Ovary (tissue), 9 donors: ENCODE results near the gene PDE8A. TPM values are rescaled to one million over a fixed set of nuclear protein-coding genes. Genes with fewer than 3 reads are reported as not detected.
"Not testable (repeated sequence)": the region's sequence is repeated elsewhere in the genome, so short reads cannot be mapped to it uniquely, and the experiment has no call there.

ENCODE experiments used
- DNase-seq, 5 donors: peaks; one replicate each; pipeline ENCODE4 v3.0.0-alpha.2; 2019 to 2020
- H3K27ac ChIP-seq, 2 donors: fragments of 200-600 bp; one replicate each; pipeline versions ENCODE4 v1.5.1 to v1.8.0; 2019 to 2022
- H3K27me3 ChIP-seq: fragments of 200-600 bp; one replicate; pipeline ENCODE4 v1.8.0; 2022
- H3K36me3 ChIP-seq: fragments of 200-600 bp; sonication (generic); one replicate; pipeline ENCODE4 v1.5.1; 2019
- H3K4me1 ChIP-seq: one replicate; pipeline ENCODE4 v1.8.1; 2013; ENCODE audit warnings: mild to moderate bottlenecking, moderate library complexity; ENCODE audit not compliant: insufficient read depth
- H3K4me3 ChIP-seq: fragments of 200-600 bp; sonication (generic); one replicate; pipeline ENCODE4 v1.5.1; 2017
- H3K9me3 ChIP-seq, 2 donors: fragments of 200-600 bp in 1 of 2; sonication (generic) in 1 of 2; one replicate each; pipeline versions ENCODE4 v1.5.1 to v1.8.1; 2013 to 2019; ENCODE audit warnings: mild to moderate bottlenecking in 1 of 2, moderate library complexity in 1 of 2
- CTCF ChIP-seq, 3 donors: fragments of 450-650 bp in 2 of 3; fragments of 200-600 bp in 1 of 3; IDR thresholded peaks; one replicate each; pipeline versions ENCODE4 v1.5.1 to v1.8.0; 2016 to 2022; ENCODE audit warnings: antibody characterized with exemption in 3 of 3, mild to moderate bottlenecking in 1 of 3
- EP300 ChIP-seq: sonication (generic); formaldehyde crosslinking; IDR thresholded peaks from one replicate; pipeline ENCODE4 v1.6.1; 2017; ENCODE audit warnings: antibody characterized with exemption
- POLR2A ChIP-seq: fragments of 450-650 bp; IDR thresholded peaks from one replicate; pipeline ENCODE4 v1.6.1; 2017; ENCODE audit warnings: antibody characterized with exemption, mild to moderate bottlenecking, moderate library complexity
- WGBS, 3 donors: extraction: QIAGEN DNeasy Blood & Tissue Kit in 1 of 3; methylation state at CpG; one replicate each; pipeline versions ENCODE4 v1.1.5 to v1.1.7; 2013 to 2017; 5-methylcytosine and 5-hydroxymethylcytosine counted together
- intact Hi-C, 4 donors: fragments of 100-400 bp; cut with DNase I; formaldehyde crosslinking; loops; one replicate each; pipeline versions ENCODE4 v1.11.0 to v1.15.1; 2022 to 2023
- polyA plus RNA-seq, 2 donors: library from polyadenylated mRNA; stranded (reverse); fragments of 200-250 nt in 1 of 2; fragments of 350-450 nt in 1 of 2; fragmentation: Illumina TruSeq in 1 of 2; extraction: RNeasy Lipid Tissue Mini Kit (QIAGEN cat#74804) in 1 of 2; gene quantifications; one replicate each; pipeline ENCODE4 v1.2.3, GENCODE V29; 2013 to 2014
- total RNA-seq, 7 donors: library from RNA; depleted of rRNA in 2 of 7; stranded (reverse); fragments of >200 nt in 2 of 7; fragmentation: NEBNext Ultra II Directional in 3 of 7; extraction: Animal tissue kit (Norgen Biotek cat#: 25700) in 3 of 7; gene quantifications; one replicate each; pipeline versions ENCODE4 v1.1.0 to v1.2.4, GENCODE V29; 2016 to 2023
- donor health status: DM: no; HTN: no; CAD: no; lungs with moderate emphysema.
- donor health status: DM: no; HTN: no; CAD: no.
- donor health status: Bipolar disorder and iron deficiency.
- donor health status: DM: yes; HTN: yes; CAD: no.
- donor health status: DM: no; HTN: no; CAD: no.
- donor health status: DM: yes; HTN: yes; CAD: no.

PDE8A gene
- total and polyA plus RNA-seq, 9 donors, result 13.8 to 61.8 (median 33.2) TPM

GRCh38 chr15:85168642-85169173 lies 187.1 kb downstream of the PDE8A start:
- Histone ChIP-seq H3K4me1 (no peaks in the 10 kb centered on the region), H3K4me3 (no peak overlapping the region), H3K9me3 (peaks cover 0 to 4% of the 10 kb centered on the region in 2 donors), H3K36me3 (no peaks in the 10 kb centered on the region), H3K27me3 (no peaks in the 10 kb centered on the region), H3K27ac (no peak overlapping the region)
- intact Hi-C loops, result no loop called here
- peak in 1 of 5 donors; percentile 26 for DNase-seq
- no peak for TF ChIP-seq CTCF (IDR thresholded peaks at IDR 0.05)
- no peak for TF ChIP-seq EP300
- no peak for TF ChIP-seq POLR2A
- 4 to 5% (median 5%) methylated on average over 20 of the region's 20 CpGs for WGBS, 3 donors

DNA sequence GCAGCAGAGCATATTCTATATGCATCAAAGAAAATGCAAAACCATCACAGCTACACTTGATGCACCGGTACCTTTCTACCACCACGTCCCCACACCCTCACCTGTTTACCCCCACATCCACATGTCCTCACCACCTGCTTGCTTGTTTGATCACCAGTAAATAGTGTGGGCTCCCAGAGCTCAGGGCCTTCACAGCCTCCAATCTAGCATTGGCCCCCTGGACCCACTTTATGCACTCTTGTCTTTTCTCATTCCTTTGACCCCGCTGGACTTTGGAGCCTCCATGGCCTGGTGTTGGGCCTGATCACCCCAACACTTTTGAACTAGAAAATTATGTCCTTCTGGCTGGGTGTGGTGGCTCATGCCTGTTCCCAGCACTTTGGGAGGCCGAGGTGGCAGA lies 190.1 kb downstream of the PDE8A start:
- TF ChIP-seq EP300 (no peak), POLR2A (no peak), CTCF (IDR thresholded peaks at IDR 0.05) (no peak)
- WGBS, 3 donors, result 89 to 92% (median 89%) methylated on average over 4 of the region's 4 CpGs
- Histone ChIP-seq H3K4me3 (no peak overlapping the region), H3K9me3 (peaks cover 0 to 4% of the 10 kb centered on the region in 2 donors), H3K27me3 (no peaks in the 10 kb centered on the region), H3K4me1 (no peaks in the 10 kb centered on the region), H3K36me3 (no peaks in the 10 kb centered on the region), H3K27ac (no peak overlapping the region)
- no peak for DNase-seq
- intact Hi-C loops, result no loop called here

- no peak for TF ChIP-seq EP300
- TF ChIP-seq POLR2A, result no peak
- TF ChIP-seq CTCF (IDR thresholded peaks at IDR 0.05), result no peak
- 80 to 92% (median 82%) methylated on average over 6 of the region's 6 CpGs for WGBS, 3 donors
Observed at GRCh38 chr15:85172846-85173490, 191.3 kb downstream of the PDE8A start.

GRCh38 chr15:85173630-85174029 lies 192.0 kb downstream of the PDE8A start:
- DNase-seq, H3K4me3 ChIP-seq, H3K4me1 ChIP-seq, H3K36me3 ChIP-seq, H3K27ac ChIP-seq, intact Hi-C loops, H3K9me3 ChIP-seq, H3K27me3 ChIP-seq: not testable (repeated sequence)
- WGBS, 3 donors, result 47 to 68% (median 56%) methylated on average over 3 to 4 of the region's 5 CpGs

More at GRCh38 chr15:85172846-85173490, 191.3 kb downstream of the PDE8A start:
- Histone ChIP-seq H3K9me3 (peaks cover 0 to 4% of the 10 kb centered on the region in 2 donors), H3K36me3 (no peaks in the 10 kb centered on the region), H3K4me3 (no peak overlapping the region), H3K27ac (no peak overlapping the region), H3K27me3 (no peaks in the 10 kb centered on the region), H3K4me1 (peaks cover 1% of the 10 kb centered on the region)
- no peak for DNase-seq
- intact Hi-C loops, result no loop called here

- no peak for DNase-seq
- Histone ChIP-seq H3K4me1 (peaks cover 1% of the 10 kb centered on the region), H3K36me3 (no peaks in the 10 kb centered on the region), H3K4me3 (no peak overlapping the region), H3K27ac (no peak overlapping the region), H3K9me3 (peaks cover 0 to 4% of the 10 kb centered on the region in 2 donors), H3K27me3 (no peaks in the 10 kb centered on the region)
- TF ChIP-seq POLR2A, result no peak
- TF ChIP-seq EP300, result no peak
- no peak for TF ChIP-seq CTCF (IDR thresholded peaks at IDR 0.05)
- intact Hi-C loops, result no loop called here
- WGBS, 3 donors, result 83 to 89% (median 84%) methylated on average over 4 of the region's 4 CpGs
Observed at GRCh38 chr15:85174521-85174920, 192.9 kb downstream of the PDE8A start.

DNA sequence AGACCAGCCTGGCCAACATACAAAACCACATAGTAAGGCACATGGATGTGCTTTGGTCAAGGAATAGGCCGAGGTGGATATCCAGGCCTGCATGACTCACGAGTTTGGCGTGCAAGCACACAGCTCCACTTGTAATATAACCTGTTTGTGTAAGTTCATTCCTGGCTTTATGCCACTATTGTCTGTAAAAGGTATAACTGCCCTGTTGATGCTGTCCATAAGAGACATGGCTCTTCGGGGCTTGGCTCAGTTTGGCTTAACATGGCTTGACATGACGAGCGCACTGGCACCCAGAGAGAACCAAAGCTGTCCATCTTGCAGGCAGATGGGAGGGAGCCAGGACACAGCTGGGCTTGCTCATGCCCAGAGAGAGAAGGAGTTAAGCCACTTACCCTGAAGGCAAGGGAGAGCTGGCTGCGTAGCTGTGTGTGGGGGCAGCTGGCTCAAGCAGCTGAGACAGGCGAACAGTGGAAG lies 195.4 kb downstream of the PDE8A start:
- H3K27ac ChIP-seq, H3K36me3 ChIP-seq, H3K4me3 ChIP-seq, intact Hi-C loops, H3K4me1 ChIP-seq, H3K27me3 ChIP-seq, H3K9me3 ChIP-seq: not testable (repeated sequence)
- 40 to 50% (median 49%) methylated on average over 8 of the region's 8 CpGs for WGBS, 3 donors
- DNase-seq, result peak in 2 of 5 donors; percentile 22 to 40
